Measurements from ENCODE around the gene SEZ6L. TPM values are rescaled to one million over a fixed set of nuclear protein-coding genes. Genes with fewer than 3 reads are reported as not detected.

Gene SEZ6L
- total RNA-seq, 4 donors from 2014 or later, result 0.14 to 0.16 TPM; not detected in 2

DNA sequence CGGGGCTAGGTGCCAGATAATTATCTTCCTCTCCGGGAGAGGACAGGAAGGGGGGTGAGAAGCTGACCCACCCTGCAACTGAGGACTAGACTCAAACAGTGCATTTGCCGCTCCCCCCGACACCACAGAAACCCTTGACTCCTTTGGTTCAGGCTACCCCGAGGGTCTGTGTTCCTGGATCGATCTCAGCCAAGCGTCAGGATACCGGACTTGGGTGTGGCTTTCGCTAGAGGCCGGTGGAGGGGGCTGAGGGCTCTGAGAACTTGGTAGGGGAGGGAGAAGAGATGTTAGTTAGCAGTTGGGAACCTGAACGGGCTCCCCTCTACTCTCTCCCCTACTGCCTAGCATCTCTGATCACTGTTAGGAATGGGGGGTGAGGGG is 840 bp downstream of the SEZ6L start:
- no peaks in the 10 kb centered on the region for H3K36me3 ChIP-seq
- H3K4me1 ChIP-seq, result peaks cover 3 to 14% (median 7%) of the 10 kb centered on the region in 4 donors
- in situ Hi-C loops (cut with MboI; ENCODE audit: low pct_ligation_motif_present in 1 of 4, low pct_unique_long_range_greater_than_20kb in 1 of 4, low sequenced_read_pairs in 3 of 4) (no loop called here), intact Hi-C loops (cut with DNase I; ENCODE audit: low total_unique reads) (no loop called here)
- H3K4me3 ChIP-seq, result peak overlapping the region in 2 of 4 donors; percentile 32 to 45
- peaks cover 97% of the 10 kb centered on the region for H3K27me3 ChIP-seq
- H3K9me3 ChIP-seq, result no peaks in the 10 kb centered on the region
- H3K27ac ChIP-seq, result no peak overlapping the region
- no peak for DNase-seq
- WGBS, 2 donors (ENCODE audit: low coverage in 1 of 2), result 4% methylated on average over 10 of the region's 11 CpGs; no CpG with 5 or more reads in 1 of the 2 donors
- TF ChIP-seq, protein P1, sequence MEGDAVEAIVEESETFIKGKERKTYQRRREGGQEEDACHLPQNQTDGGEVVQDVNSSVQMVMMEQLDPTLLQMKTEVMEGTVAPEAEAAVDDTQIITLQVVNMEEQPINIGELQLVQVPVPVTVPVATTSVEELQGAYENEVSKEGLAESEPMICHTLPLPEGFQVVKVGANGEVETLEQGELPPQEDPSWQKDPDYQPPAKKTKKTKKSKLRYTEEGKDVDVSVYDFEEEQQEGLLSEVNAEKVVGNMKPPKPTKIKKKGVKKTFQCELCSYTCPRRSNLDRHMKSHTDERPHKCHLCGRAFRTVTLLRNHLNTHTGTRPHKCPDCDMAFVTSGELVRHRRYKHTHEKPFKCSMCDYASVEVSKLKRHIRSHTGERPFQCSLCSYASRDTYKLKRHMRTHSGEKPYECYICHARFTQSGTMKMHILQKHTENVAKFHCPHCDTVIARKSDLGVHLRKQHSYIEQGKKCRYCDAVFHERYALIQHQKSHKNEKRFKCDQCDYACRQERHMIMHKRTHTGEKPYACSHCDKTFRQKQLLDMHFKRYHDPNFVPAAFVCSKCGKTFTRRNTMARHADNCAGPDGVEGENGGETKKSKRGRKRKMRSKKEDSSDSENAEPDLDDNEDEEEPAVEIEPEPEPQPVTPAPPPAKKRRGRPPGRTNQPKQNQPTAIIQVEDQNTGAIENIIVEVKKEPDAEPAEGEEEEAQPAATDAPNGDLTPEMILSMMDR (IDR thresholded peaks at IDR 0.05), result no peak
- TF ChIP-seq POLR2A (IDR thresholded peaks at IDR 0.05) (no peak), EP300 (IDR thresholded peaks at IDR 0.05; ENCODE audit: low read depth) (no peak), POLR2AphosphoS5 (IDR thresholded peaks at IDR 0.05) (no peak)

DNA sequence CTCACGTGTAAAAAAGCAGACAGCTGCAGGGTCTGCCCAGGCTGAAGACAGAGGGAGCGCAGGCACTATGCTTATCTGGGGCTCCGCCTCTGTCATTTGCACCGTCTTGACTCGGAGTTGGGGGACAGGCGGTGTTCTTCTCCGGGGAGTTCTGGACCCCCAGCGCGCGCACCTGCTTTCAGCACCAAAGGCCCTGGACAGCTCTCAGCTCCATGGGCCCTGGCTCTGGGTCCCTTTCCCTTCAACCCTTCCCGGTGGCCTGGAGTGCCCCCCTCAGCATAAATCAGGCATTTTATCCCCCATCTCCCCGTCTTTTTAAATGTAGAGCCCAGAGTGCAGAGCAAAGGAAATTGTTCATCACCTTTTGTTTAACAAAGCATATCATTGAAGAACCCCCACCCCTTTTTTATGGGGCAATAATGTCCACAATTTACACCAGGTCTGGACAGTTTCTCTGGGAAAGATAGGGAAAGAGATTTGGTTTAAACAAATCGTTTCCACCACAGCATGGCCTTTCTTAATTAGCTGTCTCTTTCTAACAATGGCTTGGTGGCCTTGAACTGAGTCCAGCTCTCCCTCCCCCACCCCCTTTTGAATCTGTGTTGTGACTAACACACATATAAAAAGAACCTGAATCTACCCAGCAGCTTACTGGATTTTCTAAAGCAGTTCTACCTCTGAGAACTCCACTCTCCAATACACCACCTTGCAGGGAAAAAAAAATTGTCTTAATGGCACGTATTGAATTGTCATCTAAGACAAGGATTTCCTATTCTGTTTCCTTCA is 1.7 kb downstream of the SEZ6L start:
- 0 to 15% methylated on average over 2 to 13 of the region's 14 CpGs for WGBS, 2 donors (ENCODE audit: low coverage in 1 of 2)
- Histone ChIP-seq H3K4me1 (peaks cover 3 to 14% (median 7%) of the 10 kb centered on the region in 4 donors), H3K4me3 (no peak overlapping the region), H3K27ac (no peak overlapping the region), H3K36me3 (no peaks in the 10 kb centered on the region), H3K27me3 (peaks cover 88% of the 10 kb centered on the region), H3K9me3 (no peaks in the 10 kb centered on the region)
- in situ Hi-C loops (cut with MboI; ENCODE audit: low pct_ligation_motif_present in 1 of 4, low pct_unique_long_range_greater_than_20kb in 1 of 4, low sequenced_read_pairs in 3 of 4) (no loop called here), intact Hi-C loops (cut with DNase I; ENCODE audit: low total_unique reads) (no loop called here)
- DNase-seq, result no peak
- TF ChIP-seq, protein P1 (IDR thresholded peaks at IDR 0.05), result no peak
- no peak for TF ChIP-seq EP300 (IDR thresholded peaks at IDR 0.05; ENCODE audit: low read depth)
- TF ChIP-seq POLR2A (IDR thresholded peaks at IDR 0.05), result no peak

DNA sequence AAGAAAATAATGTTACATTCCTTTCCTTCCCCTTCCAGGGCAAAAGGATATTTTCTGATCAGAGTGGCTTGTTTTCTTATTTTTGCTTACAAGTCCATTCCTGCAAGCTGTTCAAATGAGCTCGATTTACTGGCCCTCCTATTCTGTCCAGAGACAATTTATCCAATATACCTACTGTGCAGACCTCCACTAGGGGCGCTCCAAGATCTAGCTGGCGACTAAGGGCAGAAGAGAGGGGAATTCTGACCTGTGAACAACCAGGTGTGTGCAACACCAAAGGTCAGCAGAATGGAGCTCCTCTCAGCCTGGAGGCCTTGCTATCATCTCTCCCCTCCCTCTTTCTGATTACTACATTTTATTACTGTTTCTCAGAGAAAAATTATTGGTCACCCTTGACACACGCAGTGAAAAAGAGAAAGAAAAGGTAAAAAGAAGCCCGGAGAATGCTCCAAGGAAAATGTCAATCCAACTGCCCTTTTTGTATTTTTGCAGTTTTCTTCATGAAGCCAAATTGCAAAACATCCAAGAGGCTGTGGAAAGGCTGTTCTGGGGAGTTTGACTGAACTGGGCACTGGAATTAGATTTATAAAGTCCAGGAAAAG is 3.2 kb downstream of the SEZ6L start:
- Histone ChIP-seq H3K4me1 (peaks cover 3 to 14% (median 7%) of the 10 kb centered on the region in 4 donors), H3K27ac (no peak overlapping the region), H3K4me3 (no peak overlapping the region), H3K27me3 (peaks cover 74% of the 10 kb centered on the region), H3K9me3 (no peaks in the 10 kb centered on the region), H3K36me3 (no peaks in the 10 kb centered on the region)
- DNase-seq, result peak; percentile 33
- intact Hi-C loops (cut with DNase I; ENCODE audit: low total_unique reads), result no loop called here
- in situ Hi-C loops (cut with MboI; ENCODE audit: low pct_ligation_motif_present in 1 of 4, low pct_unique_long_range_greater_than_20kb in 1 of 4, low sequenced_read_pairs in 3 of 4), result no loop called here
- 38 to 100% methylated on average over 1 to 5 of the region's 5 CpGs for WGBS, 2 donors (ENCODE audit: low coverage in 1 of 2)
- TF ChIP-seq POLR2AphosphoS5 (IDR thresholded peaks at IDR 0.05) (no peak), EP300 (IDR thresholded peaks at IDR 0.05; ENCODE audit: low read depth) (no peak), POLR2A (IDR thresholded peaks at IDR 0.05) (no peak)
- TF ChIP-seq, protein P1 (IDR thresholded peaks at IDR 0.05), result peak; percentile 25 to 64 (median 47)

DNA sequence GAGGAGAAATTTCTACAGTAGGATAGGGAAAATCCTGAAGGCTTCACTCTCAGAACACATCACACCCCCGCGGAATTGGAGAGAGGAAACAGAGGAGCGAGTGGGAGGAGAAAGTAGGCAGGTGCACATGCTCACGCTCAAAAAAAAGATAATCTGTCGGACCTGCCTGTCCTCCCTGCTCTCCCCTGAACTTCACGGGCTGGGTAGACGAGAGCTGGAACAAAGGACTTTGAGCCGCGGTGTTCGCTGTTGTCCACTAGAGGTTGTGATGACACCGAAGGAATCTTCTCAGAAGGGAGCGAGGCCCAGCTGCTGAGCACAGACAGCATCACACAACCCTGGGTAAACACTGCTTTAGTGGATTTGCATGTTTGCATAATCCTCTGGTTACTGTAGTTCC is 5.0 kb downstream of the SEZ6L start:
- H3K36me3 ChIP-seq, result no peaks in the 10 kb centered on the region
- 19 to 20% methylated on average over 9 to 12 of the region's 12 CpGs for WGBS, 2 donors (ENCODE audit: low coverage in 1 of 2)
- H3K4me3 ChIP-seq, result no peak overlapping the region
- intact Hi-C loops (cut with DNase I; ENCODE audit: low total_unique reads) (no loop called here), in situ Hi-C loops (cut with MboI; ENCODE audit: low pct_ligation_motif_present in 1 of 4, low pct_unique_long_range_greater_than_20kb in 1 of 4, low sequenced_read_pairs in 3 of 4) (no loop called here)
- peaks cover 65% of the 10 kb centered on the region for H3K27me3 ChIP-seq
- peaks cover 3 to 8% (median 6%) of the 10 kb centered on the region in 4 donors for H3K4me1 ChIP-seq
- H3K9me3 ChIP-seq, result no peaks in the 10 kb centered on the region
- no peak overlapping the region for H3K27ac ChIP-seq
- DNase-seq, result no peak
- no peak for TF ChIP-seq EP300 (IDR thresholded peaks at IDR 0.05; ENCODE audit: low read depth)
- no peak for TF ChIP-seq POLR2AphosphoS5 (IDR thresholded peaks at IDR 0.05)
- TF ChIP-seq, protein P1 (IDR thresholded peaks at IDR 0.05), result no peak
- TF ChIP-seq POLR2A (IDR thresholded peaks at IDR 0.05), result no peak

Measured in transverse colon (tissue), 4 donors.